Measurements from ENCODE around the gene PRXL2B.

DNA sequence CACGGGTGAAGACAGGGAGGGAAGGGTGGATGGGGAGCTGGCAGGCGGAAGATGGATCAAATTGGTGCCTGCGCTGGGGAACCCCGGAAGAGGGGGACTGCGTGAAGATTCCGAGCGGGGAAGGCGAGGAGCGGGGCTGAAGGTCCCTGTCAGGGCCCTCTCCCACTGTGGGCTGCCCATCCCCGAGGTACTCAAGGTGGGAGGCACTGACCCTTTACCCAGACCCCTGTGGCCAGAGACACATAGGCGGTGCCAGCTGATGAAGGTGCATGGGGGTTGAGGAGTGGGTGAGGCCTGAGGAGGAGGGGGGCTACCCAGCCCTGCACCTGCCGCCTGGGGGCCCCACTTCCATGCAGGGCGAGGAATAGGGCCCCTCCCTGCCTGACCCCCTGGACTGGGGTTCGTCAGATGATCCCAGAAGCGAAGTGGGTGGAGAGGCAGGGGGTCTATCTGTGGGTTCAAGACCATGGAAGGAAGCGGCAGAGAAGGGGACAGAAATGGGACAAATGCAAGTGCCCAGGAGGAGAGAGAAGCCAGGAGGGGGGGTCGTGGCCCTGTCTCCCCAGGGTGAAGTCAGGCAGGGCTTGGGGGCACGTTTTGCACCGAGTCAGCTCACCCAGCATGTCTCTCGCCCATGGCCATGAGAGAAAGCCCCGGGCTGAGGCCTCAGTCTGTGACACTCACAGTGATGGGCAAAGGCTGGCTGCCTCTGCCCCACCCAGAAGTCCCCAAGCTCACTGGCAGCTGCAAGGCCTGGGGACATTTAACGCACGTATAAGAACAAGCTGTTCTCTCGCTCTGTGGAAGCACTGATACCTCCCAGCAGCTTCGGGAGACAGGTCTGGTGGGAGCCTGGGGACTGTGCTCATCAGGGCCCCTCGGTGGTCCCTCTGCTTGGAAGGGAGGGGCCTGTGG, 53.3 kb downstream of the PRXL2B start:
- TF ChIP-seq, protein P1, sequence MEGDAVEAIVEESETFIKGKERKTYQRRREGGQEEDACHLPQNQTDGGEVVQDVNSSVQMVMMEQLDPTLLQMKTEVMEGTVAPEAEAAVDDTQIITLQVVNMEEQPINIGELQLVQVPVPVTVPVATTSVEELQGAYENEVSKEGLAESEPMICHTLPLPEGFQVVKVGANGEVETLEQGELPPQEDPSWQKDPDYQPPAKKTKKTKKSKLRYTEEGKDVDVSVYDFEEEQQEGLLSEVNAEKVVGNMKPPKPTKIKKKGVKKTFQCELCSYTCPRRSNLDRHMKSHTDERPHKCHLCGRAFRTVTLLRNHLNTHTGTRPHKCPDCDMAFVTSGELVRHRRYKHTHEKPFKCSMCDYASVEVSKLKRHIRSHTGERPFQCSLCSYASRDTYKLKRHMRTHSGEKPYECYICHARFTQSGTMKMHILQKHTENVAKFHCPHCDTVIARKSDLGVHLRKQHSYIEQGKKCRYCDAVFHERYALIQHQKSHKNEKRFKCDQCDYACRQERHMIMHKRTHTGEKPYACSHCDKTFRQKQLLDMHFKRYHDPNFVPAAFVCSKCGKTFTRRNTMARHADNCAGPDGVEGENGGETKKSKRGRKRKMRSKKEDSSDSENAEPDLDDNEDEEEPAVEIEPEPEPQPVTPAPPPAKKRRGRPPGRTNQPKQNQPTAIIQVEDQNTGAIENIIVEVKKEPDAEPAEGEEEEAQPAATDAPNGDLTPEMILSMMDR (IDR thresholded peaks at IDR 0.05; ENCODE audit: low read length), result no peak
- no peak for TF ChIP-seq EZH2 (optimal IDR thresholded peaks at IDR 0.05; ENCODE audit: low read depth, low read length)

All from MM.1S (cell line).